ENCODE results near the gene NPAS2.

NPAS2 gene, protein sequence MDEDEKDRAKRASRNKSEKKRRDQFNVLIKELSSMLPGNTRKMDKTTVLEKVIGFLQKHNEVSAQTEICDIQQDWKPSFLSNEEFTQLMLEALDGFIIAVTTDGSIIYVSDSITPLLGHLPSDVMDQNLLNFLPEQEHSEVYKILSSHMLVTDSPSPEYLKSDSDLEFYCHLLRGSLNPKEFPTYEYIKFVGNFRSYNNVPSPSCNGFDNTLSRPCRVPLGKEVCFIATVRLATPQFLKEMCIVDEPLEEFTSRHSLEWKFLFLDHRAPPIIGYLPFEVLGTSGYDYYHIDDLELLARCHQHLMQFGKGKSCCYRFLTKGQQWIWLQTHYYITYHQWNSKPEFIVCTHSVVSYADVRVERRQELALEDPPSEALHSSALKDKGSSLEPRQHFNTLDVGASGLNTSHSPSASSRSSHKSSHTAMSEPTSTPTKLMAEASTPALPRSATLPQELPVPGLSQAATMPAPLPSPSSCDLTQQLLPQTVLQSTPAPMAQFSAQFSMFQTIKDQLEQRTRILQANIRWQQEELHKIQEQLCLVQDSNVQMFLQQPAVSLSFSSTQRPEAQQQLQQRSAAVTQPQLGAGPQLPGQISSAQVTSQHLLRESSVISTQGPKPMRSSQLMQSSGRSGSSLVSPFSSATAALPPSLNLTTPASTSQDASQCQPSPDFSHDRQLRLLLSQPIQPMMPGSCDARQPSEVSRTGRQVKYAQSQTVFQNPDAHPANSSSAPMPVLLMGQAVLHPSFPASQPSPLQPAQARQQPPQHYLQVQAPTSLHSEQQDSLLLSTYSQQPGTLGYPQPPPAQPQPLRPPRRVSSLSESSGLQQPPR
- total RNA-seq, result 0 to 4.1 (median 1.0) reads per million in 9 experiments

- no peak within 1 kb of the TSS for H3K27ac Mint-ChIP-seq
- peaks cover 61 to 78% of the 10 kb centered on the region in 2 donors for H3K27me3 Mint-ChIP-seq
- H3K36me3 Mint-ChIP-seq (ENCODE audit: insufficient read depth), result no peaks in the 10 kb centered on the region
- peak; percentile 44 for ATAC-seq (replicated peaks)
- no peak for DNase-seq
- H3K9me3 Mint-ChIP-seq, result no peaks in the 10 kb centered on the region
- H3K4me3 Mint-ChIP-seq, result peak within 1 kb of the TSS; percentile 32 to 69
- peaks cover 0 to 4% of the 10 kb centered on the region in 2 donors for H3K4me1 Mint-ChIP-seq (ENCODE audit: low read depth in 2 of 2)
These were observed at the start of gene NPAS2 for GRCh38 chr2:100819370-100820272. NPAS2 (plus strand) TSS chr2:100820139; CDS start chr2:100904755, 84,616 bp downstream.

DNA sequence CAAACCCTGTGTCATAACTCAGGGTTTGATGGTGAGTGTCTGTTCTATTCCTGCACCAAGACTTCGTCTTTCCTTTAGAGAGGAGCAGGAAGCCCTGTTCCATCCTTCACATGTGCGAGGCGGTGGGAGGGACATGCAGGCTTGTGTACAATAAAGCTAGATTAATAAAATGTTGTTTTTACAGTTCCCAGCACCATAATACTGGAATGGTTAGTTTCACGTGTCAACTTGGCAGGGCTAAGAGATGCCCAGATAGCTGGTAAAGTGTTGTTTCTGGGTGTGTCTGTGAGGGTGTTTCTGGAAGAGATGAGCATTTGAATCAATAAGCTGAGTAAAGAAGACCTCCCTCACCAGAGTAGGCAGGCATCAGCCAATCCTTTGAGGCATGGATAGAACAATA, 48.8 kb upstream of the NPAS2 start:
- Mint-ChIP-seq H3K4me1 (ENCODE audit: low read depth in 2 of 2) (no peaks in the 10 kb centered on the region), H3K27me3 (peaks cover 40 to 50% of the 10 kb centered on the region in 2 donors), H3K36me3 (ENCODE audit: insufficient read depth) (no peaks in the 10 kb centered on the region), H3K9me3 (no peaks in the 10 kb centered on the region), H3K27ac (no peak overlapping the region), H3K4me3 (no peak overlapping the region)
- DNase-seq (no peak), ATAC-seq (replicated peaks) (no peak)

DNA sequence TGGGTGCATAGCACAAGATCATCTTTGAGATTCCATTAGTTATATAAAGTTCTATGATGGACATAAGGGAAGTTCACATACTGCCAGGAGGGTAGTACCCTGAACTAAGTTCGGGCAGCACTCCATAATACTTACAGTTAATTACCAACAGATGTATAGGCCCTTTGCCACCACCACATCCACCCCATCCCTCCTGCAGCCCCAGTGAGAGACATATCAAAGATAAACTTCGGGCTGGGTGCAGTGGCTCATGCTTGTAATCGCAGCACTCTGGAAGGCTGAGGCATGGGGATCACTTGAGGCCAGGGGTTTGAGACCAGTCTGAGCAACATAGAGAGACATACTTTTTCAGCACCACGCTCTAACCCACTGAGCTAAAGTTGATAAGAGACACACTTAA, 46.4 kb upstream of the NPAS2 start:
- DNase-seq (no peak), ATAC-seq (replicated peaks) (no peak)
- H3K36me3 Mint-ChIP-seq (ENCODE audit: insufficient read depth), result no peaks in the 10 kb centered on the region
- no peaks in the 10 kb centered on the region for H3K9me3 Mint-ChIP-seq
- no peak overlapping the region for H3K4me3 Mint-ChIP-seq
- peaks cover 29 to 39% of the 10 kb centered on the region in 2 donors for H3K27me3 Mint-ChIP-seq
- H3K27ac Mint-ChIP-seq, result no peak overlapping the region
- H3K4me1 Mint-ChIP-seq (ENCODE audit: low read depth in 2 of 2), result no peaks in the 10 kb centered on the region

- Mint-ChIP-seq H3K36me3 (ENCODE audit: insufficient read depth) (no peaks in the 10 kb centered on the region), H3K4me3 (no peak overlapping the region), H3K27ac (no peak overlapping the region), H3K4me1 (ENCODE audit: low read depth in 2 of 2) (no peaks in the 10 kb centered on the region), H3K9me3 (no peaks in the 10 kb centered on the region), H3K27me3 (peaks cover 25 to 51% of the 10 kb centered on the region in 2 donors)
- ATAC-seq (replicated peaks) (no peak), DNase-seq (no peak)
These were observed 43.5 kb upstream of the NPAS2 start for GRCh38 chr2:100776445-100776844.

DNA sequence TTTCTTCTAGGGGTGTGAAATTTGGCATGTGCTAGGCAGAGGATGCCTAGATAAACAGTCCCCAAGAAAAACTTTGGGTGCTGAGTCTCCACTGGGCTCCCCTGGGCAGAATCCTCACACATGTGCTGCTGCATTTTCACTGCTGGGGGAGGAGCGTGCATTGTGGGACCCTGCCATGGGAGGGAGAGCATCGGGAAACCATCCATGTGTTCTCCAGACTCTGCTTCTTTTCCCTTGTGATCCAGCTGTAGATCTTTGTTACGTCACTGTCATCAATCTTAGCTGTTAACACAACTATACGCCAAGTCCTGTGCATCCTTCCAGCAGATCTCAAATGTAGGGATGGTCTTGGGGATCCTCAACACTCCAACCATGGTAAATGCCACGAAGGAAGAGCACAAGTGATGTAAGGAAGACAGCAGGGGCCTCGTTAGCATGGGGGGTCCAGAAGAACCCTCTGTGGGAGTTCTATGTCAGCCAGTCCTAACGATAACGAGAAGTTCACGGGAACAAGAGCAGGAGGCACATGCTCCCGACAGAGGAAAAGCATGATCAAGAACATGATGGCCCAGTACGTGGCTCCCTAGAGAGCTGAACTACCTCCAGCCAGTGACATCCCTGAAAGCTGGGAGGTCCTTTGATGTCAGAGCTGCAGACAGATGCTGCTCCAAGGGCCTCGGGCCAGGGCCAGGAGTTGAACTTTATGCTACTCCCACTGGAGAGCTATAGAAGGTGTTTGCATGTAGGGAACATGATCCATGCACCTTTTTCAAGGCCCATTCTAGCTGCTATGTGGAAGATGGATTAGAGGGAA, 41.1 kb upstream of the NPAS2 start:
- H3K9me3 Mint-ChIP-seq, result no peaks in the 10 kb centered on the region
- no peak for ATAC-seq (replicated peaks)

GRCh38 chr2:100779908-100780202, 40.1 kb upstream of the NPAS2 start:
- no peaks in the 10 kb centered on the region for H3K9me3 Mint-ChIP-seq
- H3K4me1 Mint-ChIP-seq (ENCODE audit: low read depth in 2 of 2), result peaks cover 0 to 1% of the 10 kb centered on the region in 2 donors
- no peaks in the 10 kb centered on the region for H3K36me3 Mint-ChIP-seq (ENCODE audit: insufficient read depth)
- H3K4me3 Mint-ChIP-seq, result no peak overlapping the region
- peaks cover 24 to 49% of the 10 kb centered on the region in 2 donors for H3K27me3 Mint-ChIP-seq
- H3K27ac Mint-ChIP-seq, result no peak overlapping the region
- no peak for ATAC-seq (replicated peaks)
- DNase-seq, result no peak

More for the DNA sequence above, 41.1 kb upstream of the NPAS2 start:
- peaks cover 0 to 1% of the 10 kb centered on the region in 2 donors for H3K4me1 Mint-ChIP-seq (ENCODE audit: low read depth in 2 of 2)
- H3K27ac Mint-ChIP-seq, result no peak overlapping the region
- H3K27me3 Mint-ChIP-seq, result peaks cover 32 to 56% of the 10 kb centered on the region in 2 donors
- no peak overlapping the region for H3K4me3 Mint-ChIP-seq
- DNase-seq, result no peak
- no peaks in the 10 kb centered on the region for H3K36me3 Mint-ChIP-seq (ENCODE audit: insufficient read depth)

GRCh38 chr2:100780203-100781008, 39.5 kb upstream of the NPAS2 start:
- Mint-ChIP-seq H3K27ac (no peak overlapping the region), H3K27me3 (peaks cover 24 to 48% of the 10 kb centered on the region in 2 donors), H3K4me3 (no peak overlapping the region), H3K4me1 (ENCODE audit: low read depth in 2 of 2) (peaks cover 0 to 1% of the 10 kb centered on the region in 2 donors), H3K9me3 (no peaks in the 10 kb centered on the region), H3K36me3 (ENCODE audit: insufficient read depth) (no peaks in the 10 kb centered on the region)
- no peak for ATAC-seq (replicated peaks)
- no peak for DNase-seq

- H3K27me3 Mint-ChIP-seq, result peaks cover 24 to 48% of the 10 kb centered on the region in 2 donors
- H3K36me3 Mint-ChIP-seq (ENCODE audit: insufficient read depth), result no peaks in the 10 kb centered on the region
- H3K4me3 Mint-ChIP-seq, result no peak overlapping the region
- no peak for ATAC-seq (replicated peaks)
- H3K9me3 Mint-ChIP-seq, result no peaks in the 10 kb centered on the region
- peaks cover 0 to 1% of the 10 kb centered on the region in 2 donors for H3K4me1 Mint-ChIP-seq (ENCODE audit: low read depth in 2 of 2)
- no peak for DNase-seq
- no peak overlapping the region for H3K27ac Mint-ChIP-seq
These were observed 39.0 kb upstream of the NPAS2 start for GRCh38 chr2:100781009-100781325.

DNA sequence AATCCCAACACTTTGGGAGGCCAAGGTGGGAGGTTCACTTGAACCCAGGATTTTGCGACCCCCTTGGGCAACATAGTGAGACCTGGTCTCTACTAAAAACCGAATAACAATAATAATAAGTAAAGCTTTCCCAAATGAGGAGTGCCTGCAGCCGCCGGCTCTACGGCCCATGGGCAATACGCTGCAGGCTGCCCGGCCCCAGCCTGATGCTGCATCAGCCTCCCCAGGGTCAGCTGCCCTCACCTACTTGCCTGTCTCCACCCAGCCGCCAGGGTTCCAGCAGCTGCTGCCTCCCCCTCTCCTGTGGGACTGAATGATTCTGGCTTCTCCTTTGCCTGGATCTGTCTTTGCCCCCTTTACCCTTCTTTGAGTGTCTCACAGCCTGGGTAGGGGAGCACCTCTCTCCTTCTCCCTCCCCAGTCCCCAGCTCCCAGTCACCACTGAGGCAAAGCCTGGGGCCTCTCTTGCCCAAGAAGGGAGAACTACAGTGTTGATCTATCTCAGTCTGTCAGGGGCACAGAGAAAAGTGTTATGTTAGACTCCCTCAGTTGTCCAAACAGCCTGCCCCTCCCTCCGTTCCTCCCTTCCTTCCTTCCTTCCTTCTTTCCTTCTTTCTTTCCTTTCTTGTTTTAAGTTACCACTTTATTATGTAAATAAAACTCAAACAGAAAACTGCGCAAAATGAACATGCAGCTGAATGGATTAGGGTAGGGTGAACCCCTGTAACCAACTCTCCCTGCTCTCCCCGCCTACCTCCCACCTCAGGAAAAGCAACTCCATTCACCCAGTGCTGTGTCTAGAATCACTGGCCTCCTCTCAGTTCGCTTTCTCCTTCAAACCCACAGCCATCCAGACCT, 38.2 kb upstream of the NPAS2 start:
- H3K27me3 Mint-ChIP-seq, result peaks cover 24 to 48% of the 10 kb centered on the region in 2 donors
- H3K4me3 Mint-ChIP-seq, result no peak overlapping the region
- peaks cover 0 to 1% of the 10 kb centered on the region in 2 donors for H3K4me1 Mint-ChIP-seq (ENCODE audit: low read depth in 2 of 2)
- ATAC-seq (replicated peaks), result no peak
- H3K9me3 Mint-ChIP-seq, result no peaks in the 10 kb centered on the region
- DNase-seq, result no peak
- H3K36me3 Mint-ChIP-seq (ENCODE audit: insufficient read depth), result no peaks in the 10 kb centered on the region
- H3K27ac Mint-ChIP-seq, result no peak overlapping the region

GRCh38 chr2:100782380-100782878, 37.5 kb upstream of the NPAS2 start:
- Mint-ChIP-seq H3K4me3 (no peak overlapping the region), H3K27ac (no peak overlapping the region), H3K36me3 (ENCODE audit: insufficient read depth) (no peaks in the 10 kb centered on the region), H3K27me3 (peaks cover 24 to 48% of the 10 kb centered on the region in 2 donors), H3K4me1 (ENCODE audit: low read depth in 2 of 2) (peaks cover 0 to 1% of the 10 kb centered on the region in 2 donors), H3K9me3 (no peaks in the 10 kb centered on the region)
- ATAC-seq (replicated peaks) (no peak), DNase-seq (no peak)

- Mint-ChIP-seq H3K27ac (no peak overlapping the region), H3K36me3 (ENCODE audit: insufficient read depth) (no peaks in the 10 kb centered on the region), H3K4me3 (no peak overlapping the region), H3K9me3 (no peaks in the 10 kb centered on the region), H3K27me3 (peaks cover 20 to 36% of the 10 kb centered on the region in 2 donors), H3K4me1 (ENCODE audit: low read depth in 2 of 2) (peaks cover 0 to 1% of the 10 kb centered on the region in 2 donors)
- DNase-seq, result no peak
- no peak for ATAC-seq (replicated peaks)
These were observed 36.0 kb upstream of the NPAS2 start for GRCh38 chr2:100783987-100784386.

All from effector memory CD8-positive, alpha-beta T cell (primary cell).